ENCODE results near the gene GRWD1. TPM values are rescaled to one million over a fixed set of nuclear protein-coding genes. Genes with fewer than 3 reads are reported as not detected.

Gene GRWD1
- 10 to 100 TPM; 19.7 to 26.8 (median 24.3) TPM for total RNA-seq
- long read RNA-seq, donor 1, full-length matches to known transcripts = 64 of 76 reads
- long read RNA-seq, donor 1, partial matches to known transcripts = 11 of 76 reads
- long read RNA-seq, donor 1, other reads (novel, unspliced or antisense) = 1 of 76 reads
- long read RNA-seq, donor 2, full-length matches to known transcripts = 27 of 28 reads
- long read RNA-seq, donor 2, partial matches to known transcripts = 1 of 28 reads
- long read RNA-seq, donor 2, other reads (novel, unspliced or antisense) = 0 of 28 reads

DNA sequence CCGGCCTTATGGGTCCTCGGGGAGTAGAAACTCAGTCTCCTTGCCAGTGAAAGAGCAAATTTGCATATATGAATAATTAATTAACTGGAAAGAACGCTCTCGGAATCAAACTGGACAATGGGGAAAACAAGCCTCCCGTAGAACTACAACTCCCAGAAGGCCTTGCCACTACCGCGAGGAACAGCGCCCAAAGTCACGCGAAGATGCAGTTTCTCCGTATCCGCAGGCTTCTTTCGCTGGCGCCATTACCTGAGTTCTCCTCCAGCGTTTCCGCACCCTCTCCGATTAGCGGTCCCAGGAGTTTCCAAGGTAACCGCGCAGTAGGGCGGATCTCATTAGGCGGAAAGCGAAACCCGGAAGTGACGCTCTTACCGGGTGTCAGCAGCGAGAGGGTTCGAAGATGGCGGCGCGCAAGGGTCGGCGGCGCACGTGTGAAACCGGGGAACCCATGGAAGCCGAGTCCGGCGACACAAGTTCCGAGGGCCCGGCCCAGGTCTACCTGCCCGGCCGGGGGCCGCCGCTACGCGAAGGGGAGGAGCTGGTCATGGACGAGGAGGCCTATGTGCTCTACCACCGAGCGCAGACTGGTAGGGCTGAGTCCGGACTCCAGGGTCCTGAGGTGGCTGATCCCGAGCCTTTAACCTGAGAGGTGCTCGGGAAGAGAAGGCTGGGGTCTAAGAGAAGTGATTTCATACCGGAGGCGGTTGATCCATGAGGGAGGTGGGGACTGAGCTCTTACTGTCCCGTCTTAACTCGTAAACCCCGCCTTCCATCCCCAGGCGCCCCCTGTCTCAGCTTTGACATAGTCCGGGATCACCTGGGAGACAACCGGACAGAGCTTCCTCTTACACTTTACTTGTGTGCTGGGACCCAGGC, at the start of gene GRWD1:
GRWD1 (plus strand) TSS at position 378 of the 876 bp plus-strand sequence; CDS start at position 401, 23 bp downstream.
- intact Hi-C loops (cut with DNase I, micrococcal nuclease) = no loop called here

DNA sequence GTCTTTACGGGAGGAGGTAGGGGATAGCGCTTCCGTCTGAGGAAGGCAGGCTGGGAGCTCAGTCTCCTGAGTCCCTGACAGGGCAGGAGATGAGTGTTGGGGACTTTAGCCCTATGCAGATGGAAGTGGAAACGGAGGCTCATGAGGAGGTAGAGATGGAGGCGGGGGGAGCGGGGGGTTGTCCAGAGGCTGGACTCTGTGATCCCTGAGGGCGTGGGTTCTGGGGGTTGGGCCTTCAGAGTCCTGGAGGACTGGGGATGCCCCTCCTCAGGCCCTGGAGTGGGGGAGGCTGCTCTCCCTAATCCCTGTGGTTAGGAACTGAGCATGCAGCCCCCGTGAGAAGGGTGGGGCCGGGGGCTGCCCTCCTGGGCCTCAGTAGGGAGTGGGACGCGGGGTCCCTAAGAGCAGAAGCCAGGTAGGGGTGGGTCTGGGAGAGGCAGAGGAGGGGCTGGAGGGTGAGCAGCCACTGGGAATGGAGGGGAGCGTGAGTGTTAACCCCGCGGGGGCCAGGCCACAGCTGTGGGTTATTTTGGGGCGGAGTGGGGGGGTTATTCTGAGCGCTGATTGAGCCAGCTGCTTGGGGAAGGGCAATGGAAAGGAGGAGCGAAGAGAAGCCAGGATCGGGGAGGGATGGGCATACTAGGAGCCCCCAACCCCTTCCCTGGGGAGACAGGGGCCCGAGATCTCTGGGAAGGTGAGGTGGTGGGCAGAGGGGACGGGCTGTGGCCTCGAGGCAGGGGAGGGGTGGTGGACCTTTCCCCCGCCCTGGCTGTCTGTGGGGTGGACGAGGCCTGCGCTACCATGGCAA, 49.6 kb upstream of the GRWD1 start:
- TF ChIP-seq, protein P1, sequence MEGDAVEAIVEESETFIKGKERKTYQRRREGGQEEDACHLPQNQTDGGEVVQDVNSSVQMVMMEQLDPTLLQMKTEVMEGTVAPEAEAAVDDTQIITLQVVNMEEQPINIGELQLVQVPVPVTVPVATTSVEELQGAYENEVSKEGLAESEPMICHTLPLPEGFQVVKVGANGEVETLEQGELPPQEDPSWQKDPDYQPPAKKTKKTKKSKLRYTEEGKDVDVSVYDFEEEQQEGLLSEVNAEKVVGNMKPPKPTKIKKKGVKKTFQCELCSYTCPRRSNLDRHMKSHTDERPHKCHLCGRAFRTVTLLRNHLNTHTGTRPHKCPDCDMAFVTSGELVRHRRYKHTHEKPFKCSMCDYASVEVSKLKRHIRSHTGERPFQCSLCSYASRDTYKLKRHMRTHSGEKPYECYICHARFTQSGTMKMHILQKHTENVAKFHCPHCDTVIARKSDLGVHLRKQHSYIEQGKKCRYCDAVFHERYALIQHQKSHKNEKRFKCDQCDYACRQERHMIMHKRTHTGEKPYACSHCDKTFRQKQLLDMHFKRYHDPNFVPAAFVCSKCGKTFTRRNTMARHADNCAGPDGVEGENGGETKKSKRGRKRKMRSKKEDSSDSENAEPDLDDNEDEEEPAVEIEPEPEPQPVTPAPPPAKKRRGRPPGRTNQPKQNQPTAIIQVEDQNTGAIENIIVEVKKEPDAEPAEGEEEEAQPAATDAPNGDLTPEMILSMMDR (IDR thresholded peaks at IDR 0.05) = no peak
- DNase-seq = no peak
- Histone ChIP-seq H3K9me3 (no peaks in the 10 kb centered on the region), H3K4me3 (no peak overlapping the region), H3K36me3 (ENCODE audit: low read depth) (no peaks in the 10 kb centered on the region), H3K4me1 (ENCODE audit: low read depth) (peaks cover 15% of the 10 kb centered on the region)
- ATAC-seq = no peak
- intact Hi-C loops (cut with DNase I, micrococcal nuclease) = no loop called here

More for the DNA sequence above, at the start of gene GRWD1:
- TF ChIP-seq, protein P1 (IDR thresholded peaks at IDR 0.05) = no peak
- H3K36me3 ChIP-seq (ENCODE audit: low read depth) = no peaks in the 10 kb centered on the region
- H3K9me3 ChIP-seq = no peaks in the 10 kb centered on the region
- H3K4me1 ChIP-seq (ENCODE audit: low read depth) = peaks cover 17% of the 10 kb centered on the region
- ATAC-seq (peak; percentile 96), DNase-seq (peak; percentile 88 to 94 (median 94))
- peak within 1 kb of the TSS; percentile 63 for H3K4me3 ChIP-seq

DNA sequence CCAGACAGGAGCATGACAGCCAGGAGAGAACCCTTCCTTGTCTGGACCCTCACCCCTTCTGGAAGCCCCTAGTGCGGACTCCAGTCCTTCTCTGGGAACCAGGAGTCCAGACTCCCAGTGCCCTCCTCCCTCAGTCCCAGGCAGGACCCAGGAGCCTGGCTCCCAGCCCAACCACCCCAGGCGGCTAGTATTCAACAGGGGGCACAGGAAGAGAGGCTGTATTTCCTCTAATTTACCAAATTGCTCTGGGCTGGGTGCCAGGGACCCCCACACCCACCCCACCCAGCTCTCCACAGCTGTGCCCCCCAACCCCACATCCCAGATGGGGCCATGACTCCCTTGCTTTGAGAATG, 49.0 kb upstream of the GRWD1 start:
- no peaks in the 10 kb centered on the region for H3K36me3 ChIP-seq (ENCODE audit: low read depth)
- H3K9me3 ChIP-seq = no peaks in the 10 kb centered on the region
- peaks cover 15% of the 10 kb centered on the region for H3K4me1 ChIP-seq (ENCODE audit: low read depth)
- ATAC-seq (no peak), DNase-seq (no peak)
- H3K4me3 ChIP-seq = no peak overlapping the region
- TF ChIP-seq, protein P1 (IDR thresholded peaks at IDR 0.05) = no peak
- intact Hi-C loops (cut with DNase I, micrococcal nuclease) = no loop called here

DNA sequence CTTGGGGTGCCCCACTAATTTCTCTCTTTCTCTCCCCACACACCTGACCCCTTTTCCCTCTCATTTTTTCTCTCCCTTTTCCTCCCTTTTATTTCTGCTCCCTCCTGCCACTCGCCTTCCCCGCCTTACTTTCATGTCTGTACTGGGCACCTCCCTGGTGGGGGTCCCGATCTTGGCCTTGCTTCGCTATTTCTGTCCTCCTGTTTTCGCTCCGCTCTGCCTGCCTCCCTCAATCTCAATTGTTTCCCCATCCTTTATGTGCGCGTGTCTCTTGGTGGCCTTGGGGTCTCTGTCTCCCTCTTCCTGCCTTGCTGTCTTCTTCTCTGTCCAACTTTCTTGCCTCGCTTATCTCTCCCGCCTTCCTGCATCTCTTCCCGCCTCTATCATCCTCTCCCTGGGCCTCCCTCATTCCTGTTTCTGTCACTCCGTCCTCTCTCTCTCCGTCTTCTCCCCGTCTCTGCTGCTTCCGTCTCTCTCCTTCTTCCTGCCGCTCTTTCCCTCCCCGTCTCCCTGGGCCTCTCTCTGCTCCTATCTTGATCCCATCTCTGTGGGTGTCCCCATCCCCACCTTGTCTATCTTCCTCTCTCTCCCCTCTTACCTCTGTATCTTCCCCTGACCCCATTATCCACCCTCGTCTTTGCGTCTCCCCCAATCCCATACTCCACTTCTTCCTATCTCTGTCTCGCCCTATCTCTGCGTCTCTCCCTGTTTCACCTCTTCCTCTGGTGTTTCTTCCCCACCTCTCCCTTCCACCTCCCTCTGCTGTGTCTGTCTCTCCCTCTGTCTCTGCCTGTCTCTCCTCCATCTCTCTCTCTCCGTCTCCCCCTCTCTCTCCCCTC, 48.3 kb upstream of the GRWD1 start:
- no peaks in the 10 kb centered on the region for H3K9me3 ChIP-seq
- intact Hi-C loops (cut with DNase I, micrococcal nuclease) = no loop called here
- DNase-seq (no peak), ATAC-seq (no peak)
- H3K36me3 ChIP-seq (ENCODE audit: low read depth) = no peaks in the 10 kb centered on the region
- H3K4me3 ChIP-seq = no peak overlapping the region
- H3K4me1 ChIP-seq (ENCODE audit: low read depth) = peaks cover 15% of the 10 kb centered on the region
- TF ChIP-seq, protein P1 (IDR thresholded peaks at IDR 0.05) = no peak

DNA sequence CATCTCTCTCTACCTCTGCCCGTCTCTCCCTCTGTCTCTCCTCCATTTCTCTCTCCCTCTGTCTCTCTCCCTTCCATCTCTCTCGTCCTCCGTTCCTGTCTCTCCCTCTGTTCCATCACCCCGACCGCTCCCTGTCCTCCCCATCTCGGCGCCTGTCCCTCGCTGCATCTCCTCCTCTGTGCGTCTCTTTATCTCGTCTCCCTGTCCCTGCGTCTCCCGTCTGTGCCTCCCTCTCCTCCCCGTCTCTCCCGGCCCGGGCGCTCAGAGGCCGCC, 47.7 kb upstream of the GRWD1 start:
- H3K4me1 ChIP-seq (ENCODE audit: low read depth) = peaks cover 15% of the 10 kb centered on the region
- intact Hi-C loops (cut with DNase I, micrococcal nuclease) = no loop called here
- H3K36me3 ChIP-seq (ENCODE audit: low read depth) = no peaks in the 10 kb centered on the region
- no peak overlapping the region for H3K4me3 ChIP-seq
- TF ChIP-seq, protein P1 (IDR thresholded peaks at IDR 0.05) = no peak
- no peak for ATAC-seq
- no peak for DNase-seq
- no peaks in the 10 kb centered on the region for H3K9me3 ChIP-seq

Measured in mucosa of descending colon (tissue), 3 donors.